GM18505 (cell line): Measurements from ENCODE around the gene PROZ.

Experiments
- ATAC-seq: cut with Tn5 transposase; IDR thresholded peaks from one replicate; pipeline ENCODE4 v1.9.1; 2021; ENCODE audit not compliant: unreplicated experiment
- POLR2A ChIP-seq: IDR thresholded peaks from 4 replicates; pipeline ENCODE4 v1.6.1; 2011; ENCODE audit warnings: borderline replicate concordance; ENCODE audit not compliant: insufficient read depth, insufficient read length; ENCODE audit errors: extremely low read depth

Gene PROZ

DNA sequence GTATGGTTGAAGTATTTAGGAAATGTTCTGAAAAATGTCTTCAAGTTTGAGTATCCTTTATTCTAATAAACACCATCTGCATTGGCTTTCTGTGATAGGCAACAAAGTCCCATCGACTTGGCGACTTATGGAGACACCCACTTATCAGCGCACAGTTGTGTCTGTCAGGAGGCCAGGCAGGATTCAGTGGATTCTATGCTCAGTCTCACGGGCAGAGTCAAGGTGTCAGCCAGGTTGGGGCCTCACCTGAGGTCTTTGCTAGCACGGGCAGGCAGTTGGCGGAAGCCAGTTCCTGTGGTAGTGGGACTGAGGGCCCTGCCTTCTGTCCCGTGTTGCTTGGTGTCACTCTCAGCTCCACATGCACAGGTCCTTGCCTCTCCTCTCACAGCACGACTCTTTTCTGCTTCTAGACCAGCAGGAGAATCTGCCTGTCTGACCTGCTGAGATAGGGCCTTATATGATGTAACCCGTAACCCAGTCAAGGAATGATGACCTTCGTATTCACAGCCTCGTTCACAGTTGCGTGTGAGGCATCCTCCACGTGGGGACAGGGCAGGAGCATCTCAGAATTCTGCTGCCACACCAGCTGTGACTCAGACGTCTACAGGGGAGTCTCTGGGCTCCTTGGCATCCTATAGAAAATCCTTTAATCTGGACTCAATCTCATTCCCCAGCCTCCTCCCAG lies 61.0 kb downstream of the PROZ start:
- no peak for ATAC-seq
- no peak for TF ChIP-seq POLR2A

- TF ChIP-seq POLR2A, result no peak
- no peak for ATAC-seq
These were observed 61.7 kb downstream of the PROZ start for GRCh38 chr13:113220141-113220598.

DNA sequence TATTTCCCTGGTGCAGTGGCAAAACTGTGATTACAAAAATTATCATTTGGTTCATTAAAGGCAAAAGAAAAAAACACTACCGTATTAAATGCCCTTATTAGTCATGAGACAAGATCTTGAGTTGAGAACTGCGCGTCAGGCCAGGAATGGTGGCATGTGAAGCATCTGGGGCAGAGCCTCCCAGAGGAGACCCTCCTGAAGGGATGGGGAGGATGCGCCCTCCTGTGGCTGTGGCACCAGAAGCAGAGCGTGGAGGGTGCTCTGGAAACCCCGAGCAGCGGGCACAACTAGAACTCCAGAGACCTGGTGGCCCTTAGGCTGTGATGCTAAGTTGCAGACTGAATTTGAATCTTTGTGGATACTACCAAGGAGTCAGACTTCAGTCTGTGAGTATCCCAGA lies 62.4 kb downstream of the PROZ start:
- no peak for ATAC-seq

More for the DNA sequence above, 62.4 kb downstream of the PROZ start:
- no peak for TF ChIP-seq POLR2A
